Mesenteric fat pad (tissue), 1 donor: Measurements from ENCODE around the gene REXO2. TPM values are rescaled to one million over a fixed set of nuclear protein-coding genes. Genes with fewer than 3 reads are reported as not detected.

Experiments used
- total RNA-seq: library from RNA; stranded (reverse); fragmentation: NEBNext Ultra II Directional; extraction: Animal tissue kit (Norgen Biotek cat#: 25700); gene quantifications from one replicate; pipeline ENCODE4 v1.2.1, GENCODE V29; 2021
- donor health status: DM: yes; HTN: yes; CAD: no.

Gene REXO2
- total RNA-seq, 1 donor from 2014 or later: 85.9 TPM

Other genes with a start within 250 kb of the REXO2 start
- gene NNMT, start 143.1 kb upstream of the REXO2 start, total RNA-seq: 1,405 TPM
- gene C11orf71, start 39.0 kb upstream of the REXO2 start, total RNA-seq: 6.6 TPM
- 29.5 TPM for gene RBM7, start 38.8 kb upstream of the REXO2 start, total RNA-seq
- not detected for gene NXPE1, start 120.4 kb downstream of the REXO2 start, total RNA-seq
- not detected for gene NXPE4, start 156.3 kb downstream of the REXO2 start, total RNA-seq
- gene NXPE2, start 239.1 kb downstream of the REXO2 start, total RNA-seq: not detected